NCI-H2029 treated with DMSO at 0.1 percent for 48 hours (cell line): ENCODE results near the gene S1PR5.

Experiments
- DNase-seq: peaks from one replicate; lab custom pipeline; 2025; lab: John Stamatoyannopoulos, UW

The S1PR5 gene

DNA sequence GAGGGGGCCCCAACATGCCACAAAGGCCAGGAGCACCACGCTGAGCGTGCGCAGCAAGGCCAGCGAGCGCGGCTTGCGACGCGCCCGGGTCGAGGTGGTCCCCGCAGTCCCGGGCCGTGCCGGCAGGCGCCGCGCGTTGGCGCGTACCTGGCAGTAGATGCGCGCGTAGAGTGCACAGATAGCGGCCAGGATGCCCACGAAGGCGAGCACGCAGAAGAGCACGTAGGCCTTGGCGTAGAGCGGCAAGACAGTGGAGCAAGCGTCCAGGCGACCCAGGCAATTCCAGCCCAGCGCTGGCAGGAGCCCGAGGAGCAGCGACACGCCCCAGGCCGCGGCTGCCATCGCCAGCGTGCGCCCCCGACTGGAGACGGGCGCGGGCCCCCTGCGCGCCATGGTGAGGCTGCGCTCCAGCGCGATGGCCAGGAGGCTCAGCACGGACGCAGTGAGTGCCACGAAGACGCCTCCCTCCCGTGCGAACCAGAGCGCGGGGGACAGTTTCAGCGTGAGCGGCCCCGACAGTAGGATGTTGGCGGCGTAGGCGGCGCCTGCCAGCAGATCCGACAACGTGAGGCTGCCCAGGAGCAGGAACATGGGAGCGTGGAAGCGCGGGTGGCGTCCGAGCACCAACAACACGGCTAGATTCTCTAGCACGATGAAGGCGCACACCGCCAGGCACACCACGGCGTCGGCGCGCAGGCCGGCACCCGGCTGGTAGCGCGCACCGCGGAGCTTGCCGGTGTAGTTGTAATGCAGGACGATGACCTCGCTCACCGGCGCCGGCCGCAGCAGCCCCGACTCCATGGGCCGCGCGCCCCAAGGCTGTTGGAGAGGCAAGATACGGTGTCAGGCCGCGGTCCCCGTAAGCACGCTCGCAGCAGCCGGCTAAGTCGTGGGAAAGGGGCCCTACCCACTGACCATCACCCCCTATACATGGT is 2.8 kb downstream of the S1PR5 start:
- DNase-seq: no peak

DNA sequence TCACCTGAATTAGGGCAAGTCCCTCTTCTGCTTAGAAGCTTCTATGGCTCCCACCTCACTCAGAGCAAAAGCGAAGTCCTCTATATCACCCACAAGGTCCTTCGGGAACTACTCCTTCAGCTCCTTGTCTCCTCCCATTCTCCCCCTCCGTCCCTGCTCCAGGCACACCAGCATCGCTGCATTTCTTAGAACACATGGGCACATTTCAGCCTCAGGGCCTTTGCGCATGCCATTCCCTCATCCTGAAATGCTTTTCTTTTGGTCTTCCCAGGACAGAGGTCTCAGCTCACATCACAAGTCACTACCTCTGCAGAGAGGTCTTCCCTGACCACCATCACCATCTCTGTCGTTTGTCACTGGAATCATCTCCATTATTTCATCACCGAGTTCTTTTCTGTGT is 4.0 kb downstream of the S1PR5 start:
- DNase-seq: no peak

DNA sequence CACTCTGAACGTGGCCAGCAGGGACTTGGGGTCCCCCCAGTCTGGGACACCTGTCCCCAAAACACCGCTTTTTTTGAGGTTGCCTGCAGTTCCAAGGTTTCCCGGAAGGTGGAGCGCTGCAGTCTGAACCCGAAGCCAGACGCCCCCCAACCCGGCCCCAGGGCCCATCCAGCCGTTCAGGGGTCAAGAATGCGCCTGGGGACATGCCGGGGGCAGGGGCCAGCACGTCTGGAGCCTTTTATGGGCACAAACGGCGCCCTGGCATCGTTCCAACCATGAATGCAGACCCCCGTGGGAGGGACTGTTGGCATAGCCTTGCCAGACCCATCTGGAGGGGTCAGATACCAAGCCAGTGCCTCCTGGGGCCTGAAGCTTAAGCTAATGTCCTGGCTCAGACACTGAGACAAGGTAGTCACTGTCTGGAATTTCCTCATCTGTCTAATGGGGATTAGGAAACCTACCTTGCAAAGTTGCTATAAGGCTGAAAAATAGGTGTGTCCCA is 6.9 kb downstream of the S1PR5 start:
- no peak for DNase-seq

DNA sequence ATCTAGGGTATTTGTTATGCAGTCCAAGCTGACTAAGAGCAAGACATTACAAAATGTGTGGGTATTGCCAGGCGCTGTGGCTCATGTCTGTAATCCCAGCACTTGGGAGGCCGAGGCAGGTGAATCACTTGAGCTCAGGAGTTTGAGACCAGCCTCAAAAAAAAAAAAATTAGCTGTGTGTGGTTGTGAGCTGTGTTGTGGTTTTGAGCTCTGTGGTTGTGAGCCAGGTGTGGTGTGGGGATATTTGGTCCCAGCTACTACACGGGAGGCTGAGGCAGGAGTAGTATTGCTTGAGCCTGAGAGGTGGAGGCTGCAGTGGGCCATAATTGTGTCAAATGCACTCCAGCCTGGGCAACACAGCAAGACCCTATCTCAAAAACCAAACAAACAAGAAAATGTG is 8.5 kb downstream of the S1PR5 start:
- no peak for DNase-seq

DNA sequence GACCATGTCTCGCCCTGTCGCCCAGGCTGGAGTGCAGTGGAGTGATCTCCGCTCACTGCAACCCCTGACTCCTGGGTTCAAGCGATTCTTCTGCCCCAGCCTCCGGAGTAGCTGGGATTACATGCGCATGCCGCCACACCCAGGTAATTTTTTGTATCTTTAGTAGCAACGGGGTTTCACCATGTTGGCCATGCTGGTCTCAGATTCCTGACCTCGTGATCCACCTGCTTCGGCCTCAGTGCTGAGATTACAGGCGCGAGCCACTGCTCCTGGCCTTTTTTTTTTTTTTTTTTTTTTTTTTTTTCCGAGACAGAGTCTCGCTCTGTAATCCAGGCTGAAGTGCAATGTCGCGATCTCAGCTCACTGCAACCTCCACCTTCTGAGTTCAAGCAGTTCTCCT is 9.2 kb downstream of the S1PR5 start:
- no peak for DNase-seq

DNA sequence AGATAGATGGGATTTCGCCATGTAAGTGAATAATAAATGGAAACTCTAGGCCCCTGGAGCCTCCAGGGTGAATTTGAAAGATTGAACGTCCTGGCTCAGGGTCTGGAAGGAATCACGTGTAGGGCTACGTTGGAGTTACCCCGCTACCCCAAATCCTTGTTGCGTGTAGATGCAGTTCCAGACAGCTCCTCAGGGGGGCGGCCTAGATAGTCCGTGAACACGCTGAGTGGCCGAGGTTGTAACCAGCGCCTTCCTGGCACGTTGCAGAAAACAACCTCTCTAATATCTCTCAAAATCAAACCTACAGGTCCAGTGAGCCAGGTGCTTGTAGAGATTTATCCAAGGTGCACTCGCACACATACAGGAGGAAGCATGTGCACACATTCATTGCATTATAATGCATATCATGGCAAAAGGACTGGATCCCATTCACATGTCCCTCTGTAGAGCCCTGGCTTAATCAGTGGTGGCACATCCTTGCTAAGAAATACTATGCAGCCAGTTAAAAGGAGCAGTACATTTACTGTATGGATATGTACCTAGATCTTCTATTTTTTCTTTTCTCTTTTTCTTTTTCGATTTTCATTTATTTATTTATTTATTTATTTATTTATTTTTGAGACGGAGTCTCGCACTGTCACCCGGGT is 11.5 kb downstream of the S1PR5 start:
- no peak for DNase-seq

DNA sequence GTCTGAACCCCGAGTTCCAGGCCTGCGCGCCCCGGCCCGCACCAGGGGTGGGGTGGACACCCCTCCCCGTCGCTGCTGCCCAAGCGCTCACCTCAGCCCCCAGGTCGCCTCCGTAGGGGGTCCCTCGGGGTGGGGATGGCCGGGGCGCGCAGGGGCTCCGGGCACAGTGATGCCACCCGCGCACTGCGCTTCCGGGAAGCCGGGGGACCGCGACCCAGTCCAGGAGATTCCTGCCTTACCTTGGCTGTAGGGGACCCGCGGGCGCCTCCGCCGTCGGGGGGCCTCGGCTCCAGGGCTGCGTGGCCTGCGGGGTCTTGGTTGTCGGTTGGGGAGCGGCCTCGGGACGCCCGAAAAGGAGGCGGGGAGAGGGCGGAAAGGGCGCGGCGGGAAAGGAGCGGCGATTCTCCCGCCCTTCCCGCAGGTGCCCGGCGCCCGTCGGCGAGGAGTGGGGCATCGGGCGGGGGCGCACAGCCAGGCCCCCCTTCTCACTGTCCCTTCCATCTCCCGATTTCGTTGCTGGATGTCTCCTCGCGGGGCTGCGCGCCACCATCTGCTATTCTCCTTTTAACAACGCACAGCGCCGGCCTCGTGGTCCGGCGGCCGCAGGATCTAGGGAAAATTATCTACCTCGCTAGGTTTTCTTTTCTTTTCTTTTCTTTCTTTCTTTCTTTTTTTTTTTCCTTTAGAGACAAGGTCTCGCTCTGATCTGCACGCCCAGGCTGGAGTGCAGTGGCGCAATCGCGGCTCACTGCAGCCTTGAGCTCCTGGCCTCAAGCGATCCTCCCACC is 14.1 kb downstream of the S1PR5 start, which contains the start of gene KEAP1:
Gene KEAP1, minus strand, starts transcription at position 355 of the 788 bp plus-strand sequence. CDS start 3,323 bp downstream, outside the sequence.
- DNase-seq: no peak

DNA sequence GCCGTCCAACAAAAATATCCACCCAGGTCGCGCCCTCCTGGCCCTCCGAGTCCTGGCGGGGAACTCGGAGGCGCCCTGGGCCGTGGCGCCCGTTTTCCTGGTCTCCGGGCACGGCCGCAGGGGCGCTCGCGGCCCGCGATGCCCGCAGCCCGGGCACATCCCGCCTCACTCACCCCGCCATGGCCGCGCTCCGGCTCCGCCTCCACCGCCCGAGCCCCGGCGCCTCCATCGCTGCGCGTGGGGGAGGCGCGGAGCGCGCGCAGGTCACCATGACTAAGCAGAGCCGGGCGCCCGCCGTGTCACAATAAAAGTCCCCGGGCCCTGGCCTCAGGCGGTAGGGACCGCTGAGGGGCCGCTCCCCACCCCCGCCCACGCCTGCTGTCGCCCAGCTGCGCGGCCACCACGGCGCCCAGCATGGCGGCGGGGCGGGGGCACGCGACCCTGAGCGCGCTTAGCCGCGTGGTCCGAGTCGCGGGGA is 14.7 kb downstream of the S1PR5 start:
- DNase-seq: peak; percentile 51

DNA sequence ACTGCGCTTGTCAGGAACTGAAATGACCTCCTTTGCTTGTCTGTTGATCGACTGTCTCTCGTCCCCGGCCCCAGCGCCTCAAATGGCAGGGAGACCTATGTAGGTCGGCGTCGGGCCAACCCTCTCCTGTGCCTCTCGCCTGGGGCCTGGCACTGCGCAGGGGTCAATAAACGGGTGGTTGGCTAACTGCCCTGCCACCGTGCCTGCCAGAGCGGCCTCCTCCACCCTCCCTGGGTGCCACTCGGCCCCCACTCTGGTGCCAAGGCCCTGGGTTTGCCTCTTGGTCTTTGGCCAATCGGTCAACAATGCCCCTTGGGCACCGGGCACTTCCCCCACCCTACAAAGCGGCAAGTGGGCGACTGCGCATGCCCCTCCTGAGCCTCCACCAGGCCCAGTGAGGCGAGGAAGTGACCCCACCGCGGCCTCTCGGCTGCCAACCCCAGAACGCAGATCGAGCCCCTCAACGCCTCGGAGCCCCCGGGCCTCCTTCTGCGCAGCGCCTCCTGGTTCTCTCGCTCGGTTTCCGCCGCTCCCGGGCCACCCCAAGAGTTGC is 15.2 kb downstream of the S1PR5 start:
- peak; percentile 90 for DNase-seq

DNA sequence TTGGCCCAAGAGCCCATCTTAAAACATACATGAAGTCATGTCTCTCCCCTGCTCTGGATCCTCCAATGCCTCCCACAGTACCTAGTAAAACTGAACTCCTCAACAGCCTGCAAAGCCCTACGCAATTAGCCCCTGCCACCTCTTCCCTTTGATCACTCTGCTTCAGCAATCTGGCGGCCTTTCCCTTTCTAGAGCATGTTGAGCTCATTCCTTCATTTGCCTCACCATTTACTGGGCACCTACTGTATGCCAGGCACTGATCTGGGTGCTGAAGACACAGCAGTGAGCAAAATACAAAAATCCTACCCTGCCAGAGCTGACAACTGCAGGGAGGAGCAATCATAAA is 17.0 kb downstream of the S1PR5 start:
- no peak for DNase-seq

DNA sequence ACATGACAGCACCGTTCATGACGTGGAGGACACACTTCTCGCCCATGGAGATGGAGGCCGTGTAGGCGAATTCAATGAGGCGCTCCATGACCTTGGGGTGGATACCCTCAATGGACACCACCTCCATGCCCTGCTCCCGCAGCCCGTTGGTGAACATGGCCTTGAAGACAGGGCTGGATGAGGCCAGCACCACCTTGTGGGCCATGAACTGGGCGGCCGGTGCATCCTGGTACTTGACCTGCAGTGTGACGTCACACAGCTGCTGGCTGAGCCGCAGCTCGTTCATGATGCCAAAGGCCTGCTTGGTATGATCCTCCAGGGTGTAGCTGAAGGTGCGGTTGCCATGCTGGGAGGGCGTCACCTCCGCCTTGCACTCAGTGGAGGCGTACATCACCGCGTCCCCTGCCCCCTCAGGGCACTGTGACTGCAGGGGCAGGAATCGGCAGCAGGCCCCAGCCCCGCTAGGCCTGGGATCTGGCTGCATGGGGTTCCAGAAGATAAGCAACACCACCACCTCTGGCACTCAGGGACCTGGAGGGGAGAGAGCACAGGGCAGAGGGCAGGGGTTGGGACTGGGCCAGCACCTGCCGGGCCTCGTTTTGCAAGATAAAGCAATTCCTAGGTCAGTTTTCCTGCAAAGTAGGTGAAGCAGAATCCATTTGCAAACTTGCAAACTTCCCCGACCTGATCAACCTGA is 17.5 kb downstream of the S1PR5 start:
- DNase-seq: no peak

DNA sequence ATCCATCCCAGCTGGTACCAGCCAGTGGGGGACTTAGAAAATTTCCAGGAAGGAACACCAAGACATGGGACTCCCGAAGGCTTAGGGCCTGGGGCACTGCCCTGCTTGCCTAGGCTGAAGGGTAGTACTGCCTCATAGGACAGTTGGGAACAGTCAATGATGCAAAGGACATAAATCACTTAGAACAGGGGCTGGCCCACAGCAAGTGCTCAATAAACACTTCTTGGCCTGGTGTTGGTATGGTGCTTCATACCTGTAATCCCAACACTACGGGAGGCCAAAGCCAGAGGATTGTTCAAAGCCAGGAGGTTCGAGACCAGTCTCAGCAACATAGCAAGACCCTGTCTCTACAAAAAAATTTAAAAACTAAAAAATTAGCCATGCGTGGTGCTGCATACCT is 19.9 kb downstream of the S1PR5 start:
- DNase-seq: no peak

DNA sequence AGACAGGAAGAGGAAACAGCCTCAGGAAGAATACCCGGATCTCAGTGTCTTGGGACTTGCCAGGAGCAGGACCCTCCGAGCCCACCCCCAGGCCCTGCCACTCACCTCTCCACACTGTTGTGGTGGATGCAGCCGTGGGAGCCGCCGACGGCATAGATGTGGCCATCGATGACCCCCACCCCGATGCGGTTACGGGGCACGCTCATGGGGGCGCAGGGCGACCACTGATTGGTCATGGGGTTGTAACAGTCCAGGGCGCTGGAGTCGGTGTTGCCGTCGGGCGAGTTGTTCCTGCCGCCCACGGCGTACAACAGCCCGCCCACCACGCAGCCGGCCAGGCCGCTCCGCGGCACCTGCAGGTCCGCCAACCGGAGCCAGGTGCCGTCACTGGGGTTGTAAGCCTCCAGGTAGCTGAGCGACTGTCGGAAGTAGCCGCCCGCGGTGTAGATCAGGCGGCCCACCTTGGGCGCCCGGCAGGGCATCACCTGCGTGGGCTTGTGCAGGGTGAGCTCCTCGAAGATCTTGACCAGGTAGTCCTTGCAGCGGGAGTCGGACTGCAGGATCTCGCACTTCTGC is 25.7 kb downstream of the S1PR5 start:
- DNase-seq: no peak

DNA sequence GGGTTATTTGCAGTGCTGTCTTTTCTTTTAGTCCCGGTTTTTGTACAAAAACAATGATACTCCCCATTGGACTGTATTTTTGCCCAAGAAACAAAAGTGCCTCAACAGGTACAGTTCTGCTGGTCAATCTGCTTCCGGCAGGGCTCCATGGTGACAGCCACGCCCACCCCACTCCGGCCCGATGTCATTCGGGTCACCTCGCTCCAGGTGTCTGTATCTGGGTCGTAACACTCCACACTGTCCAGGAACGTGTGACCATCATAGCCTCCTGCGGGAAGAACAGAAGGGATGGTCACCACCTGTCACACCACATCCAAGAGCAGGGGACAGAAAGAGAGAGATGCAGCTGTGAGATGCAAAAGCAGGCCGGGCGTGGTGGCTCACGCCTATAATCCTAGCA is 30.7 kb downstream of the S1PR5 start:
- no peak for DNase-seq

DNA sequence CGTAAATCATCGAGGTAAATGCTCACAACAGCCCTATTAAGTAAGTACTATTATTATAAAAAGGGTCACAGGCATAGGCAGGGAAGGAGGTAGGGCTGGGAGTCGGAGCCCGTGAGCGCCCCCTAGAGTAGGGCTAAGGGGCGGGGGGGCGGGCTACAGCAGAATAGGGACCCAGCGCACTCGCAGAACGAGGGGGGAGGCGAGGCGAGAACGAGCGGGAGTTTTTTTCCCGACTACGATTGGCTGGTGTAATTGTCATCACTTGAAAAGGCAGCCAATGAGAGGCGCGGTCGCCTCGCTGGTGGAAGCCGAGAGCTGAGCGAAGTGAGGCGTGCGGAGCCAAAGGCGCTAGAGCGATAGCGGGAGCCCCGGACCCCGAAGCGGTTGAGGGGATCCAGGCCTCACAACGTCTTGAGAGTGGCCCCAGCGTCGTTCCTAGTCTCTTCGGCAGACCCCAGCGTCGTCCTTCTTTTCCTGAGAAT is 38.3 kb downstream of the S1PR5 start:
- peak; percentile 79 for DNase-seq

DNA sequence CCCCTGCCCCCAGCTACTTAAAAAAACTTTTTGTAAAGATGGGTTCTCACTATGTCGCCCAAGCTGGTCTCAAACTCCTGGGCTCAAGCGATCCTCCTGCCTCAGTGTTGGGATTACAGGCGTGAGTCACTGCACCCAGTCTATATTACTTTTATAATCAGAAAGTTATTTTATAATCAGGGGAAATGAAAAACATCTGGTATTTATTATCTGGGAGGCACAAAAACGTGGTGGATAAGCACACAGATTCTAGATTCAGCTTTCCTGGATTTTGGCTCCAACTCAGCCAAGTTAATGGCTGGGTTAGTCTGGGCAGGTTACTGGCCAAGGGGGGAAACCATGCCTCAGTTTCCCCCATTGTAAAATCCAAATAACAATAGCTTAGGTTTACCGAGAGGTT is 38.8 kb downstream of the S1PR5 start:
- DNase-seq: no peak

DNA sequence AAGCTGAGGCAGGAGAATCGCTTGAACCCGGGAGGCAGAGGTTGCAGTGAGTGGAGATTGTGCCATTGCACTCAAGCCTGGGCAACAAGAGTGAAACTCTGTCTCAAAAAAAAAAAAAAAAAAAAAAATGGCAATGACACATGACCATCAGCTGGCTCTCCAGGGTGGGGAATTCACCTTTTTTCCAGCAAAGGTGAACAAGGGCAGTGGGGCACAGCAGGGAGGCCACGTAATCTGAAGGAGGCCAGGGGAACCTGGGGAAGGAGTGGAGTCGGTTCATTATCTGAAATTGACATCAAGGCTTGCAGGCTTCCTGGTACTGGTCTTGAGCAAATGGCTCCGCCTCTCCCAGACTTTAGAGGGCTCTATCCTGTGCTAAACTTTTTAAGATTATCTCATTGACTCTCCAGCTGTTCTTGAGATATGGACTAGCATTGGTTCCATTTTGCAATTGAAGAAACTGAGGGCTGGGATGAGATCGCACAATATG is 42.2 kb downstream of the S1PR5 start:
- DNase-seq: no peak

DNA sequence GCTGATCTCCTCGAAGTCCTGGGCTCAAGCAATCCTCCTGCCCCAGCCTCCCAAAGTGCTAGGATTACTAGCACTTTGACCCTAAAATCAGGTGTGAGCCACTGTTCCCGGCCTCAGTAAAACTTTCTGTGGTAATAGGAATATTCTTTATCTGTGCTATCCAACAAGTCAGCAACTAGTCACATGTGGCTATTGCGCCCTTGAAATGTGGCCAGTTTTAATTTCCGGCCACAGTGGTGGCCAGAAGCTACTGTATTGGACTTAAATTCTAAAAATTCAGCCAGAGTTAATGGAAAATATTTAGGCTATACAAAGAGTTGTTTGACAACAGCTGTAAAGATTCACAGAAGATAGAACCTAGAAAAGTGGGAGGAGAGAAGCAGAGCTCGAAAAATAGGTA is 44.1 kb downstream of the S1PR5 start:
- DNase-seq: no peak

DNA sequence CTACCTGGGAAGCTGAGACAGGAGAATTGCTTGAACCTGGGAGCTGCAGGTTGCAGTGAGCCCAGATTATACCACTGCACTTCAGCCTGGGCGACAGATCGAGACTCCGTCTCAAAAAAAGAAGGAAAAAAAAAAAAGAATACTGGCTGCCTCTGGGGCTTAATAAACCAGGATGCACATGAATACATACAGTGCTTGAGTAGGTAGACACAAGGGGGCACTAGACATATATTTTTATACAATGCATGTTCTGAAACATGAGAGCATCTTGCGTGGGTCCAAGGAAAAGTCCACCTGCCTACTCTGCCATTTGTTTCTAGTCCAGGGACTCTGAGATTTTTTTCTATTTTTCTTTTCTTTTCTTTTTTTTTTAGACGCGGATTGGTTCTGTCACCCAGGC is 45.3 kb downstream of the S1PR5 start:
- DNase-seq: no peak

DNA sequence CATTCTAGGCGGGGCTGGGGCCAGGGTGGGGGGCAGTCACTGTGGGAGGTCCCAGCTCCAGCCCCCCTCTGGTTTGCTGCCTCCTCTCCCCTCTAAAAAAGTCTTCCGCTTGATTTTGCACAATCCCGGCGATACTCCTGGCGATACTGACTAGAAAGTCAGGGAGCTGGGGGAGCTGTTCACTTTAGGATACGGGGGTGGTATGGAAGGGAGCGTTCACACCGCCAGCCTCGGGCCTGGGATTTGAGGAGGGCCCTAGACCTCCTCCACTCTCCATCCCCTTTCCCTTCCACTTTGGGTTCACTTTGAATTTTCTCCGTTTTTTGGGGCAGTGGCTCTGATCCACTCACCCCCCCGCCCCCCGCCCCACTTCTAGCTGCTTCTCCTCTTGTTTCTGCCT is 49.1 kb downstream of the S1PR5 start:
- DNase-seq: no peak
